ENCODE data around the gene ARHGAP29.

DNA sequence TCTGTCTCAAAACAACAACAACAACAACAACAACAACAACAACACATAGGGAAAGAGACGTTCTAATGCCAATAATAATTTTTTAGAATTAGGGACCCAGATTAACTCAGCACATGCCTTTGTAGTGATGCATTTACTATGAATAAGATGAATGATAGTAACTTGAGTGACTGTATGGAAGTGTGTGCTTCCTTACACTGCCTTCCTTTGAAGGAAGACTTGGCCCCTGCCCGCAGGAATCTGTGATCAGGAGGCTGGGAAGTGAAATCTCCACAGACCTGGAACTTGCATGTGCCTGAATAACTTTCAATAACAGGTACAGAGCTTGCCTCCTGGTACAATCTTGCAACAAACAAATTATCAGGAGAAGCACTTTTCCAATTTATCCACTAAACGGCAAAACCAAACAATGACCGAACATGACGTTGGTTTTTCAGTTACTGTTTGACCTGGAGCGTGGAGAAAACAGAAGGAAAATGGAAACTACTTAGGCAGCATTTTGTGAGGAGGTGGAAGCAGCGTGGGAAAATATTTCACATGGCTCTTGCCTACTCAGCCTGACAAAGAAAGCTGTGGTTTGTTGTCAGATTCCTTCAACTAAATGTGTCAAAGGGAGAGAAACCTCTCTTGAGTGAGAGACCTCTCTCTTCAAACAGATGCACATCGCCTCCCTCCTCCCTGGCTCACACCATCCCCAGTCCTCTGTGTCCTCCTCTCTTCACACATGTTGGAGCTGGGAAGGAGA lies 106.4 kb downstream of the ARHGAP29 start:
- TF ChIP-seq, protein P1, sequence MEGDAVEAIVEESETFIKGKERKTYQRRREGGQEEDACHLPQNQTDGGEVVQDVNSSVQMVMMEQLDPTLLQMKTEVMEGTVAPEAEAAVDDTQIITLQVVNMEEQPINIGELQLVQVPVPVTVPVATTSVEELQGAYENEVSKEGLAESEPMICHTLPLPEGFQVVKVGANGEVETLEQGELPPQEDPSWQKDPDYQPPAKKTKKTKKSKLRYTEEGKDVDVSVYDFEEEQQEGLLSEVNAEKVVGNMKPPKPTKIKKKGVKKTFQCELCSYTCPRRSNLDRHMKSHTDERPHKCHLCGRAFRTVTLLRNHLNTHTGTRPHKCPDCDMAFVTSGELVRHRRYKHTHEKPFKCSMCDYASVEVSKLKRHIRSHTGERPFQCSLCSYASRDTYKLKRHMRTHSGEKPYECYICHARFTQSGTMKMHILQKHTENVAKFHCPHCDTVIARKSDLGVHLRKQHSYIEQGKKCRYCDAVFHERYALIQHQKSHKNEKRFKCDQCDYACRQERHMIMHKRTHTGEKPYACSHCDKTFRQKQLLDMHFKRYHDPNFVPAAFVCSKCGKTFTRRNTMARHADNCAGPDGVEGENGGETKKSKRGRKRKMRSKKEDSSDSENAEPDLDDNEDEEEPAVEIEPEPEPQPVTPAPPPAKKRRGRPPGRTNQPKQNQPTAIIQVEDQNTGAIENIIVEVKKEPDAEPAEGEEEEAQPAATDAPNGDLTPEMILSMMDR (IDR thresholded peaks at IDR 0.05) = no peak
- TF ChIP-seq POLR2A (IDR thresholded peaks at IDR 0.05) = no peak

Data from adrenal gland (tissue), 5 donors.